Activated CD4-positive, alpha-beta memory T cell treated with anti-CD3 and anti-CD28 coated beads for 36 hours (primary cell): ENCODE data around the gene RHBDL1. TPM values are rescaled to one million over a fixed set of nuclear protein-coding genes. Genes with fewer than 3 reads are reported as not detected.
A peak's percentile ranks its signal among the peaks of the same experiment; 100 is the strongest.

Experiments used
- CTCF ChIA-PET: fragments of 350-600 bp; sonication (Branson Sonifier 250); formaldehyde crosslinking; loops from one replicate; lab custom pipeline; 2021; ENCODE audit warnings: antibody characterized with exemption, inconsistent platforms; lab: Charles Lee
- POLR2A ChIA-PET: fragments of 350-600 bp; sonication (Branson Sonifier 250); formaldehyde crosslinking; loops from one replicate; lab custom pipeline; 2021; ENCODE audit warnings: antibody characterized with exemption; lab: Charles Lee
- DNase-seq: peaks from one replicate; pipeline ENCODE4 v3.0.0-alpha.2; 2020
- H3K27ac Mint-ChIP-seq: one replicate; pipeline ENCODE4 v1.8.0; 2021; ENCODE audit warnings: mixed read lengths
- H3K27me3 Mint-ChIP-seq: one replicate; pipeline ENCODE4 v1.8.0; 2021; ENCODE audit warnings: mixed read lengths
- H3K36me3 Mint-ChIP-seq: one replicate; pipeline ENCODE4 v1.8.0; 2021; ENCODE audit warnings: mixed read lengths
- H3K4me1 Mint-ChIP-seq: one replicate; pipeline ENCODE4 v1.8.0; 2021; ENCODE audit warnings: low read depth, mixed read lengths
- H3K4me3 Mint-ChIP-seq: one replicate; pipeline ENCODE4 v1.8.0; 2021; ENCODE audit warnings: mild to moderate bottlenecking, mixed read lengths
- H3K9me3 Mint-ChIP-seq: one replicate; pipeline ENCODE4 v1.8.0; 2021; ENCODE audit warnings: mixed read lengths
- intact Hi-C: fragments of 100-400 bp; cut with micrococcal nuclease; formaldehyde crosslinking; loops from one replicate; pipeline ENCODE4 v1.15.1; 2023
- total RNA-seq, 2 experiments: library from RNA; stranded (reverse); gene quantifications; one replicate each; pipeline ENCODE4 v1.2.3, GENCODE V29; 2021

RHBDL1 gene
- total RNA-seq, 2 experiments from 2014 or later = 0.57 to 0.82 TPM

- Mint-ChIP-seq H3K36me3 (peaks cover 4% of the 10 kb centered on the region), H3K4me3 (no peak overlapping the region), H3K27me3 (peaks cover 3% of the 10 kb centered on the region), H3K9me3 (no peaks in the 10 kb centered on the region), H3K27ac (no peak overlapping the region), H3K4me1 (peaks cover 5% of the 10 kb centered on the region)
- ChIA-PET CTCF (no interaction called here), POLR2A (no interaction called here)
- no peak for DNase-seq
- intact Hi-C loops = no loop called here
Observed at GRCh38 chr16:632486-633335, 42.8 kb upstream of the RHBDL1 start.

GRCh38 chr16:633336-634050, 42.0 kb upstream of the RHBDL1 start:
- Mint-ChIP-seq H3K9me3 (no peaks in the 10 kb centered on the region), H3K36me3 (peaks cover 4% of the 10 kb centered on the region), H3K27ac (no peak overlapping the region), H3K4me1 (peaks cover 5% of the 10 kb centered on the region), H3K27me3 (peaks cover 3% of the 10 kb centered on the region), H3K4me3 (no peak overlapping the region)
- DNase-seq = no peak
- intact Hi-C loops = no loop called here
- ChIA-PET CTCF (no interaction called here), POLR2A (no interaction called here)

GRCh38 chr16:634051-634670, 41.3 kb upstream of the RHBDL1 start:
- no peak overlapping the region for H3K27ac Mint-ChIP-seq
- ChIA-PET CTCF (no interaction called here), POLR2A (no interaction called here)
- peaks cover 5% of the 10 kb centered on the region for H3K4me1 Mint-ChIP-seq
- H3K27me3 Mint-ChIP-seq = peaks cover 3% of the 10 kb centered on the region
- H3K4me3 Mint-ChIP-seq = peak overlapping the region; percentile 63
- peaks cover 4% of the 10 kb centered on the region for H3K36me3 Mint-ChIP-seq
- intact Hi-C loops = no loop called here
- no peaks in the 10 kb centered on the region for H3K9me3 Mint-ChIP-seq
- DNase-seq = no peak

GRCh38 chr16:634996-635395, 40.5 kb upstream of the RHBDL1 start:
- H3K27ac Mint-ChIP-seq = no peak overlapping the region
- POLR2A ChIA-PET = no interaction called here

GRCh38 chr16:635573-636205, 39.8 kb upstream of the RHBDL1 start:
- DNase-seq = peak; percentile 31
- H3K27ac Mint-ChIP-seq = no peak overlapping the region

More at GRCh38 chr16:634996-635395, 40.5 kb upstream of the RHBDL1 start:
- intact Hi-C loops = loop anchor here (5.0 kb wide), 1 partner anchor 102 kb away; no protein-coding TSS in a partner anchor
- peaks cover 5% of the 10 kb centered on the region for H3K4me1 Mint-ChIP-seq
- no peaks in the 10 kb centered on the region for H3K9me3 Mint-ChIP-seq
- H3K36me3 Mint-ChIP-seq = peaks cover 4% of the 10 kb centered on the region
- H3K4me3 Mint-ChIP-seq = peak overlapping the region; percentile 63
- peaks cover 3% of the 10 kb centered on the region for H3K27me3 Mint-ChIP-seq
- DNase-seq = no peak
- CTCF ChIA-PET = no interaction called here

GRCh38 chr16:636206-637080, 39.0 kb upstream of the RHBDL1 start, which contains the start of gene METTL26:
TSS of gene METTL26 (minus strand) at chr16:636305. CDS start at chr16:636290, 15 bp downstream.
- Mint-ChIP-seq H3K27me3 (peaks cover 3% of the 10 kb centered on the region), H3K9me3 (no peaks in the 10 kb centered on the region), H3K4me3 (peak within 1 kb of the TSS; percentile 90), H3K36me3 (peaks cover 4% of the 10 kb centered on the region), H3K4me1 (peaks cover 5% of the 10 kb centered on the region), H3K27ac (peak within 1 kb of the TSS; percentile 89)
- CTCF ChIA-PET = interaction anchor here (0.8 to 2.0 kb wide), 8 partner anchors 12 to 211 kb away, joined by 3 to 13 read pairs (median 4); partner anchors contain the start of genes RAB11FIP3 and WDR90
- intact Hi-C loops = loop anchor here (1.0 to 5.0 kb wide), 5 partner anchors 47 to 235 kb away; partner anchors contain the start of genes DECR2 and JMJD8
- DNase-seq = peak; percentile 96
- POLR2A ChIA-PET = interaction anchor here (0.7 to 2.2 kb wide), 10 partner anchors 12 to 672 kb away, joined by 3 to 16 read pairs (median 3); partner anchors contain the start of genes CAPN15 and WDR90

More at GRCh38 chr16:635573-636205, 39.8 kb upstream of the RHBDL1 start:
- peaks cover 3% of the 10 kb centered on the region for H3K27me3 Mint-ChIP-seq
- H3K9me3 Mint-ChIP-seq = no peaks in the 10 kb centered on the region
- peaks cover 4% of the 10 kb centered on the region for H3K36me3 Mint-ChIP-seq
- POLR2A ChIA-PET = interaction anchor here (0.7 to 2.2 kb wide), 9 partner anchors 11 to 673 kb away, joined by 3 to 16 read pairs (median 3); partner anchors contain the start of genes CAPN15 and WDR90
- H3K4me1 Mint-ChIP-seq = peaks cover 5% of the 10 kb centered on the region
- CTCF ChIA-PET = interaction anchor here (0.8 to 2.0 kb wide), 7 partner anchors 12 to 210 kb away, joined by 3 to 13 read pairs (median 5); partner anchors contain the start of genes RAB11FIP3 and WDR90
- H3K4me3 Mint-ChIP-seq = peak overlapping the region; percentile 90
- intact Hi-C loops = loop anchor here (1.0 to 5.0 kb wide), 5 partner anchors 46 to 234 kb away; partner anchors contain the start of genes DECR2 and JMJD8

GRCh38 chr16:637081-638018, 38.1 kb upstream of the RHBDL1 start:
- H3K27ac Mint-ChIP-seq = peak overlapping the region; percentile 89
- H3K36me3 Mint-ChIP-seq = peaks cover 4% of the 10 kb centered on the region
- peaks cover 5% of the 10 kb centered on the region for H3K4me1 Mint-ChIP-seq
- peaks cover 3% of the 10 kb centered on the region for H3K27me3 Mint-ChIP-seq
- CTCF ChIA-PET = interaction anchor here (1.1 to 2.0 kb wide), 7 partner anchors 11 to 212 kb away, joined by 3 to 13 read pairs (median 5); partner anchors contain the start of genes RAB11FIP3 and WDR90
- peak overlapping the region; percentile 90 for H3K4me3 Mint-ChIP-seq
- intact Hi-C loops = loop anchor here (2.0 to 5.0 kb wide), 2 partner anchors 47 to 100 kb away; partner anchors contain the start of gene JMJD8
- POLR2A ChIA-PET = interaction anchor here (0.6 to 2.2 kb wide), 6 partner anchors 11 to 671 kb away, joined by 3 to 16 read pairs (median 3); partner anchors contain the start of genes RAB40C and WDR90
- DNase-seq = peak; percentile 93
- no peaks in the 10 kb centered on the region for H3K9me3 Mint-ChIP-seq

- Mint-ChIP-seq H3K27me3 (peaks cover 3% of the 10 kb centered on the region), H3K36me3 (peaks cover 4% of the 10 kb centered on the region), H3K27ac (no peak overlapping the region), H3K4me1 (peaks cover 7% of the 10 kb centered on the region), H3K4me3 (no peak overlapping the region), H3K9me3 (no peaks in the 10 kb centered on the region)
- ChIA-PET CTCF (interaction anchor here (0.9 to 1.6 kb wide), 2 partner anchors 10 to 13 kb away, joined by 3 to 6 read pairs; no protein-coding TSS in a partner anchor), POLR2A (interaction anchor here (0.6 to 0.9 kb wide), 2 partner anchors 48 to 401 kb away, joined by 3 read pairs; partner anchors contain the start of gene RAB40C)
- intact Hi-C loops = loop anchor here (5.0 kb wide), 1 partner anchor 99 kb away; no protein-coding TSS in a partner anchor
- DNase-seq = no peak
Observed at GRCh38 chr16:638034-638543, 37.4 kb upstream of the RHBDL1 start.

- Mint-ChIP-seq H3K4me1 (peaks cover 10% of the 10 kb centered on the region), H3K27me3 (peaks cover 3% of the 10 kb centered on the region), H3K4me3 (no peak overlapping the region), H3K36me3 (peaks cover 4% of the 10 kb centered on the region), H3K9me3 (no peaks in the 10 kb centered on the region), H3K27ac (no peak overlapping the region)
- intact Hi-C loops = loop anchor here (5.0 kb wide), 1 partner anchor 98 kb away; no protein-coding TSS in a partner anchor
- CTCF ChIA-PET = interaction anchor here (0.9 to 1.6 kb wide), 2 partner anchors 9 to 12 kb away, joined by 3 to 6 read pairs; no protein-coding TSS in a partner anchor
- no peak for DNase-seq
- POLR2A ChIA-PET = no interaction called here
Observed at GRCh38 chr16:638836-639235, 36.6 kb upstream of the RHBDL1 start.
